Calu3 (cell line): Measurements from ENCODE around the gene FAM83B. TPM values are rescaled to one million over a fixed set of nuclear protein-coding genes. Genes with fewer than 3 reads are reported as not detected.

Experiments used
- BruUV-seq: library from RNA; stranded (reverse); fragments of 400-500 nt; replicated peaks from 2 replicates; lab custom pipeline; 2021; lab: Mats Ljungman, UMichigan
- CTCF ChIA-PET: fragments of 300-600 bp; sonication (Branson Sonifier 250); formaldehyde crosslinking; loops from one replicate; lab custom pipeline; 2022; ENCODE audit warnings: antibody characterized with exemption; lab: Charles Lee
- DNase-seq: peaks from one replicate; pipeline ENCODE4 v3.0.0; 2022
- H3K27ac Mint-ChIP-seq: one replicate; pipeline ENCODE4 v1.8.0; 2022; ENCODE audit warnings: mixed read lengths; ENCODE audit not compliant: unreplicated experiment
- H3K27me3 Mint-ChIP-seq: one replicate; pipeline ENCODE4 v1.8.0; 2022; ENCODE audit warnings: mixed read lengths; ENCODE audit not compliant: unreplicated experiment
- H3K36me3 Mint-ChIP-seq: one replicate; pipeline ENCODE4 v1.8.0; 2022; ENCODE audit warnings: mild to moderate bottlenecking, moderate library complexity, mixed read lengths; ENCODE audit not compliant: insufficient read depth, unreplicated experiment
- H3K4me1 Mint-ChIP-seq: one replicate; pipeline ENCODE4 v1.8.0; 2022; ENCODE audit warnings: mild to moderate bottlenecking, low read depth, mixed read lengths; ENCODE audit not compliant: unreplicated experiment
- H3K4me3 Mint-ChIP-seq: one replicate; pipeline ENCODE4 v1.8.0; 2022; ENCODE audit warnings: mild to moderate bottlenecking, low read depth, moderate library complexity, mixed read lengths; ENCODE audit not compliant: unreplicated experiment
- H3K9me3 Mint-ChIP-seq: one replicate; pipeline ENCODE4 v1.8.0; 2022; ENCODE audit warnings: low read depth, mixed read lengths; ENCODE audit not compliant: unreplicated experiment
- intact Hi-C: fragments of 100-400 bp; cut with micrococcal nuclease; formaldehyde crosslinking; loops from one replicate; pipeline ENCODE4 v1.10.0; 2022; ENCODE audit not compliant: unreplicated experiment
- total RNA-seq: library from RNA; stranded (reverse); gene quantifications from 2 replicates; pipeline ENCODE4 v1.2.3, GENCODE V29; 2022
- TF ChIP-seq, protein P1 (sequence below): fragments of 200-600 bp; IDR thresholded peaks from one replicate; pipeline ENCODE4 v1.8.0; 2022; ENCODE audit warnings: antibody characterized with exemption; ENCODE audit not compliant: unreplicated experiment

The FAM83B gene
- total RNA-seq, 1 experiment from 2014 or later = 24.2 TPM

DNA sequence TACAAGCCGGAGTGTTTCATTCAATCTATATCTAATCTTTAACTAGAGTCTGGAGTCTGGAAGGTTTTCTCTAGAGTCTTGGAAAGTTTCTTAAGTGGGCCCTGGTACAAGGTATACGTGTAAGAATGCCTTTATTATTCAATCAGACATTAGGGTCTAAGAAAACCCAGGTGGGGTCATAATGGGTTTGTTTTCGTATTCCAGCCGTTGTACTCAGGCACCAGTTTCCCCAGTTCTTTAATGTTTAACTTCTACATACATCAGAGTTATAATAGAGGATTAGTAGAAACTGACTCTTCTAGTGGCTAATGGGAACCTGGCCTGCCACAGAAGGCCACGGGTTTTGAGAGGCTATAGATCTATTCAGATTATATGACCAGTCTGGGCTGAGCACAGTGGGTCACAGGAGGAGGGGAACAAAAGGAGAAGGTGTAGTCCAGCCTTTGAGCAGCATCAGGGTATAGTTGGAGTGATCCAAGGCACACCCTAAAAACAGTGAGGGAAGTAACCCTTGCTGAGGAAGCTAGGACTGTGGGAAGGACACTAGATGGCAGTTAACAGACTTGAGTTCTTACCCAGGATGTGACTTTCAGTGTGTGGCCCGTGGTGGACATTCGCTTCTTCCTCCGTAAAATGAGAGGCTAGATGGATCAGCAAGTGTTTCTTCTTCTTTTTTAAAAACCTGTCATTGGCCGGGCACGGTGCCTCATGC is 15.5 kb downstream of the FAM83B start:
- Mint-ChIP-seq H3K4me3 (peak overlapping the region; percentile 64), H3K27me3 (no peaks in the 10 kb centered on the region), H3K9me3 (no peaks in the 10 kb centered on the region), H3K27ac (peak overlapping the region; percentile 98), H3K36me3 (peaks cover 6% of the 10 kb centered on the region), H3K4me1 (peaks cover 62% of the 10 kb centered on the region)
- no TSS peak for BruUV-seq
- CTCF ChIA-PET = interaction anchor here (0.9 kb wide), 1 partner anchor 144 kb away, joined by 3 read pairs; no protein-coding TSS in a partner anchor
- TF ChIP-seq, protein P1, sequence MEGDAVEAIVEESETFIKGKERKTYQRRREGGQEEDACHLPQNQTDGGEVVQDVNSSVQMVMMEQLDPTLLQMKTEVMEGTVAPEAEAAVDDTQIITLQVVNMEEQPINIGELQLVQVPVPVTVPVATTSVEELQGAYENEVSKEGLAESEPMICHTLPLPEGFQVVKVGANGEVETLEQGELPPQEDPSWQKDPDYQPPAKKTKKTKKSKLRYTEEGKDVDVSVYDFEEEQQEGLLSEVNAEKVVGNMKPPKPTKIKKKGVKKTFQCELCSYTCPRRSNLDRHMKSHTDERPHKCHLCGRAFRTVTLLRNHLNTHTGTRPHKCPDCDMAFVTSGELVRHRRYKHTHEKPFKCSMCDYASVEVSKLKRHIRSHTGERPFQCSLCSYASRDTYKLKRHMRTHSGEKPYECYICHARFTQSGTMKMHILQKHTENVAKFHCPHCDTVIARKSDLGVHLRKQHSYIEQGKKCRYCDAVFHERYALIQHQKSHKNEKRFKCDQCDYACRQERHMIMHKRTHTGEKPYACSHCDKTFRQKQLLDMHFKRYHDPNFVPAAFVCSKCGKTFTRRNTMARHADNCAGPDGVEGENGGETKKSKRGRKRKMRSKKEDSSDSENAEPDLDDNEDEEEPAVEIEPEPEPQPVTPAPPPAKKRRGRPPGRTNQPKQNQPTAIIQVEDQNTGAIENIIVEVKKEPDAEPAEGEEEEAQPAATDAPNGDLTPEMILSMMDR = no peak
- DNase-seq = peak; percentile 22
- intact Hi-C loops = loop anchor here (2.0 to 5.0 kb wide), 4 partner anchors 15 to 205 kb away; partner anchors contain the start of gene FAM83B

DNA sequence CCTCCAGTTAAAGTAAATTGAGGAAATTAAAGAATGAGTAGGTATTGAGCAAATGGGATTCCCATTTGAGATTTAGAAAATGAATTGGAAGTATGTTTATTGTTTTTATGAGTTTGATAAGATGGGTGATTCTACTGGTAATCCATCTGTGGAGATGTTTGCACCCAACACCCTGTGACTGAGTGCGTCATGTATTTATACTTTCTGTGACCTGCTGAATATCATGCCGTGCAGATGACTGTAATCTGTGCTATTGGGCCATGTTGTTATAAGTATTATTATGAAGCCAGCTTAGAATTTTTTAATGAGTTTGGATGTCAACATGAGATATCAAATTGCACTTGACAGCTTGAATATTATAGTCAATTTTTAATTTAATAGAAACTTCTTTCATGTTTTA is 17.7 kb downstream of the FAM83B start:
- Mint-ChIP-seq H3K4me3 (no peak overlapping the region), H3K27ac (peak overlapping the region; percentile 41), H3K4me1 (peaks cover 59% of the 10 kb centered on the region), H3K36me3 (peaks cover 6% of the 10 kb centered on the region), H3K27me3 (no peaks in the 10 kb centered on the region), H3K9me3 (no peaks in the 10 kb centered on the region)
- no peak for DNase-seq
- BruUV-seq = no TSS peak
- CTCF ChIA-PET = interaction anchor here (1.3 kb wide), 1 partner anchor 8 kb away, joined by 3 read pairs; no protein-coding TSS in a partner anchor
- TF ChIP-seq, protein P1 = no peak
- intact Hi-C loops = loop anchor here (5.0 kb wide), 2 partner anchors 147 to 203 kb away; no protein-coding TSS in a partner anchor

DNA sequence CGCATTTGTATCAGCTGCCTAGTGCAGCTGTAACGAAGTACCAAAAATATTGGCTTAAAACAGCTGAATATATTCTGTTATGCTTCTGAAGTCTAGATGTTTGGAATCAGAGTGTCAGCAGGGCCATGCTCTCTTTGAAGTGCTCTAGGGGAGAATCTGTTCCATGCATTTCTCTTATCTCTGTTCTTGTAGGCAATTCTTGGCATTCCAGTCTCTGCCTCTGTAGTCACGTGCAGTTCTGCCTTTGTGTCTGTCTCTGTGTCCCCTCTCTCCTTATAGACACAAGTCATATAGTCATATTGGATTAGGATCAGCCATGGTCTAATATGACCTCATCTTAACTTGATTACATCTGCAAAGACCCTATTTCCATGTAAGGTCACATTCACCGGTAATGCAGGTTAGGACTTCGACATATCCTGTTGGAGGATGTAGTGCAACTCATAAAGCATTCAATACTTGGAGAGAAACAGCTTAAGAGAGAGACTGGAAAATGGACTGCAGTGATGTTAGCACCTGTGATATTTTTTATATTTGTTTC is 18.6 kb downstream of the FAM83B start:
- Mint-ChIP-seq H3K27ac (peak overlapping the region; percentile 62), H3K4me3 (peak overlapping the region; percentile 39), H3K9me3 (no peaks in the 10 kb centered on the region), H3K4me1 (peaks cover 61% of the 10 kb centered on the region), H3K36me3 (peaks cover 6% of the 10 kb centered on the region), H3K27me3 (no peaks in the 10 kb centered on the region)
- CTCF ChIA-PET = interaction anchor here (1.3 to 1.4 kb wide), 2 partner anchors 9 to 10 kb away, joined by 3 read pairs; no protein-coding TSS in a partner anchor
- TF ChIP-seq, protein P1 = no peak
- intact Hi-C loops = loop anchor here (5.0 kb wide), 1 partner anchor 168 kb away; no protein-coding TSS in a partner anchor
- BruUV-seq = no TSS peak
- DNase-seq = no peak

- no peak overlapping the region for H3K4me3 Mint-ChIP-seq
- H3K27ac Mint-ChIP-seq = no peak overlapping the region
- CTCF ChIA-PET = no interaction called here
- no peaks in the 10 kb centered on the region for H3K27me3 Mint-ChIP-seq
- intact Hi-C loops = loop anchor here (5.0 kb wide), 1 partner anchor 171 kb away; no protein-coding TSS in a partner anchor
- TF ChIP-seq, protein P1 = no peak
- DNase-seq = no peak
- H3K4me1 Mint-ChIP-seq = peaks cover 27% of the 10 kb centered on the region
- H3K36me3 Mint-ChIP-seq = no peaks in the 10 kb centered on the region
- BruUV-seq = no TSS peak
- no peaks in the 10 kb centered on the region for H3K9me3 Mint-ChIP-seq
Measured at GRCh38 chr6:54868556-54868955, 22.0 kb downstream of the FAM83B start.
